ENCODE measurements around the gene OR2K2. TPM values are rescaled to one million over a fixed set of nuclear protein-coding genes. Genes with fewer than 3 reads are reported as not detected.

The OR2K2 gene
- total RNA-seq = not detected

GRCh38 chr9:111330124-111330523 lies at the start of gene OR2K2:
Gene OR2K2, minus strand, starts transcription at chr9:111330224. Its CDS starts 1,791 bp downstream, at chr9:111328433.
- H3K9me3 ChIP-seq (ENCODE audit: control insufficient read depth in 3 of 3, low read length in 3 of 3) = no peaks in the 10 kb centered on the region

GRCh38 chr9:111375817-111376564 lies 46.0 kb upstream of the OR2K2 start:
- H3K27me3 ChIP-seq (ENCODE audit: control insufficient read depth in 3 of 3, insufficient read depth in 3 of 3, low read length in 3 of 3) = no peaks in the 10 kb centered on the region
- H3K4me3 ChIP-seq (ENCODE audit: low read length in 3 of 3) = no peak overlapping the region
- H3K9ac ChIP-seq (ENCODE audit: low read depth in 1 of 3, low read length in 3 of 3) = no peak overlapping the region
- no peaks in the 10 kb centered on the region for H3K9me3 ChIP-seq (ENCODE audit: control insufficient read depth in 3 of 3, low read length in 3 of 3)
- H3K27ac ChIP-seq (ENCODE audit: low read depth, low read length) = no peak overlapping the region
- H3K36me3 ChIP-seq (ENCODE audit: control insufficient read depth in 3 of 3, insufficient read depth in 3 of 3, low read length in 3 of 3) = peaks cover 62 to 91% (median 77%) of the 10 kb centered on the region in 3 donors
- no peaks in the 10 kb centered on the region for H3K4me1 ChIP-seq (ENCODE audit: control insufficient read depth in 3 of 3, insufficient read depth in 3 of 3, low read length in 3 of 3)

More at GRCh38 chr9:111330124-111330523, at the start of gene OR2K2:
- no peak within 1 kb of the TSS for H3K27ac ChIP-seq (ENCODE audit: low read depth, low read length)
- H3K4me1 ChIP-seq (ENCODE audit: control insufficient read depth in 3 of 3, insufficient read depth in 3 of 3, low read length in 3 of 3) = no peaks in the 10 kb centered on the region
- no peaks in the 10 kb centered on the region for H3K36me3 ChIP-seq (ENCODE audit: control insufficient read depth in 3 of 3, insufficient read depth in 3 of 3, low read length in 3 of 3)
- no peak within 1 kb of the TSS for H3K4me3 ChIP-seq (ENCODE audit: low read length in 3 of 3)
- H3K9ac ChIP-seq (ENCODE audit: low read depth in 1 of 3, low read length in 3 of 3) = no peak within 1 kb of the TSS
- H3K27me3 ChIP-seq (ENCODE audit: control insufficient read depth in 3 of 3, insufficient read depth in 3 of 3, low read length in 3 of 3) = peaks cover 0 to 3% (median 0%) of the 10 kb centered on the region in 3 donors

- Histone ChIP-seq H3K36me3 (ENCODE audit: control insufficient read depth in 3 of 3, insufficient read depth in 3 of 3, low read length in 3 of 3) (peaks cover 66 to 93% (median 79%) of the 10 kb centered on the region in 3 donors), H3K4me1 (ENCODE audit: control insufficient read depth in 3 of 3, insufficient read depth in 3 of 3, low read length in 3 of 3) (no peaks in the 10 kb centered on the region), H3K4me3 (ENCODE audit: low read length in 3 of 3) (no peak overlapping the region), H3K9ac (ENCODE audit: low read depth in 1 of 3, low read length in 3 of 3) (no peak overlapping the region), H3K9me3 (ENCODE audit: control insufficient read depth in 3 of 3, low read length in 3 of 3) (no peaks in the 10 kb centered on the region), H3K27me3 (ENCODE audit: control insufficient read depth in 3 of 3, insufficient read depth in 3 of 3, low read length in 3 of 3) (no peaks in the 10 kb centered on the region), H3K27ac (ENCODE audit: low read depth, low read length) (no peak overlapping the region)
These were observed 45.0 kb upstream of the OR2K2 start for GRCh38 chr9:111375062-111375461.

- Histone ChIP-seq H3K4me1 (ENCODE audit: control insufficient read depth in 3 of 3, insufficient read depth in 3 of 3, low read length in 3 of 3) (no peaks in the 10 kb centered on the region), H3K4me3 (ENCODE audit: low read length in 3 of 3) (no peak overlapping the region), H3K27ac (ENCODE audit: low read depth, low read length) (no peak overlapping the region), H3K9me3 (ENCODE audit: control insufficient read depth in 3 of 3, low read length in 3 of 3) (no peaks in the 10 kb centered on the region), H3K27me3 (ENCODE audit: control insufficient read depth in 3 of 3, insufficient read depth in 3 of 3, low read length in 3 of 3) (no peaks in the 10 kb centered on the region), H3K9ac (ENCODE audit: low read depth in 1 of 3, low read length in 3 of 3) (no peak overlapping the region), H3K36me3 (ENCODE audit: control insufficient read depth in 3 of 3, insufficient read depth in 3 of 3, low read length in 3 of 3) (peaks cover 64 to 95% (median 83%) of the 10 kb centered on the region in 3 donors)
These were observed 42.3 kb upstream of the OR2K2 start for GRCh38 chr9:111372297-111372696.

GRCh38 chr9:111366978-111367377 lies 37.0 kb upstream of the OR2K2 start:
- Histone ChIP-seq H3K27ac (ENCODE audit: low read depth, low read length) (no peak overlapping the region), H3K27me3 (ENCODE audit: control insufficient read depth in 3 of 3, insufficient read depth in 3 of 3, low read length in 3 of 3) (no peaks in the 10 kb centered on the region), H3K36me3 (ENCODE audit: control insufficient read depth in 3 of 3, insufficient read depth in 3 of 3, low read length in 3 of 3) (peaks cover 41 to 88% (median 78%) of the 10 kb centered on the region in 3 donors), H3K9me3 (ENCODE audit: control insufficient read depth in 3 of 3, low read length in 3 of 3) (no peaks in the 10 kb centered on the region), H3K9ac (ENCODE audit: low read depth in 1 of 3, low read length in 3 of 3) (no peak overlapping the region), H3K4me3 (ENCODE audit: low read length in 3 of 3) (no peak overlapping the region), H3K4me1 (ENCODE audit: control insufficient read depth in 3 of 3, insufficient read depth in 3 of 3, low read length in 3 of 3) (no peaks in the 10 kb centered on the region)

- Histone ChIP-seq H3K27me3 (ENCODE audit: control insufficient read depth in 3 of 3, insufficient read depth in 3 of 3, low read length in 3 of 3) (no peaks in the 10 kb centered on the region), H3K4me3 (ENCODE audit: low read length in 3 of 3) (no peak overlapping the region), H3K36me3 (ENCODE audit: control insufficient read depth in 3 of 3, insufficient read depth in 3 of 3, low read length in 3 of 3) (peaks cover 11 to 64% (median 48%) of the 10 kb centered on the region in 3 donors), H3K9me3 (ENCODE audit: control insufficient read depth in 3 of 3, low read length in 3 of 3) (no peaks in the 10 kb centered on the region), H3K9ac (ENCODE audit: low read depth in 1 of 3, low read length in 3 of 3) (no peak overlapping the region), H3K27ac (ENCODE audit: low read depth, low read length) (no peak overlapping the region), H3K4me1 (ENCODE audit: control insufficient read depth in 3 of 3, insufficient read depth in 3 of 3, low read length in 3 of 3) (no peaks in the 10 kb centered on the region)
These were observed 32.5 kb upstream of the OR2K2 start for GRCh38 chr9:111362526-111362925.

- Histone ChIP-seq H3K36me3 (ENCODE audit: control insufficient read depth in 3 of 3, insufficient read depth in 3 of 3, low read length in 3 of 3) (peaks cover 9 to 50% (median 36%) of the 10 kb centered on the region in 3 donors), H3K27ac (ENCODE audit: low read depth, low read length) (no peak overlapping the region), H3K27me3 (ENCODE audit: control insufficient read depth in 3 of 3, insufficient read depth in 3 of 3, low read length in 3 of 3) (no peaks in the 10 kb centered on the region), H3K4me3 (ENCODE audit: low read length in 3 of 3) (no peak overlapping the region), H3K9ac (ENCODE audit: low read depth in 1 of 3, low read length in 3 of 3) (no peak overlapping the region), H3K9me3 (ENCODE audit: control insufficient read depth in 3 of 3, low read length in 3 of 3) (no peaks in the 10 kb centered on the region), H3K4me1 (ENCODE audit: control insufficient read depth in 3 of 3, insufficient read depth in 3 of 3, low read length in 3 of 3) (peaks cover 0 to 8% (median 6%) of the 10 kb centered on the region in 3 donors)
These were observed 30.9 kb upstream of the OR2K2 start for GRCh38 chr9:111360881-111361280.

GRCh38 chr9:111356481-111357244 lies 26.6 kb upstream of the OR2K2 start:
- peak overlapping the region in 1 of 3 donors; percentile 31 for H3K4me3 ChIP-seq (ENCODE audit: low read length in 3 of 3)
- no peak overlapping the region for H3K27ac ChIP-seq (ENCODE audit: low read depth, low read length)
- no peak overlapping the region for H3K9ac ChIP-seq (ENCODE audit: low read depth in 1 of 3, low read length in 3 of 3)
- no peaks in the 10 kb centered on the region for H3K27me3 ChIP-seq (ENCODE audit: control insufficient read depth in 3 of 3, insufficient read depth in 3 of 3, low read length in 3 of 3)
- H3K9me3 ChIP-seq (ENCODE audit: control insufficient read depth in 3 of 3, low read length in 3 of 3) = no peaks in the 10 kb centered on the region
- peaks cover 0 to 8% (median 6%) of the 10 kb centered on the region in 3 donors for H3K4me1 ChIP-seq (ENCODE audit: control insufficient read depth in 3 of 3, insufficient read depth in 3 of 3, low read length in 3 of 3)
- peaks cover 0 to 15% (median 11%) of the 10 kb centered on the region in 3 donors for H3K36me3 ChIP-seq (ENCODE audit: control insufficient read depth in 3 of 3, insufficient read depth in 3 of 3, low read length in 3 of 3)

- Histone ChIP-seq H3K9me3 (ENCODE audit: control insufficient read depth in 3 of 3, low read length in 3 of 3) (no peaks in the 10 kb centered on the region), H3K9ac (ENCODE audit: low read depth in 1 of 3, low read length in 3 of 3) (no peak overlapping the region), H3K36me3 (ENCODE audit: control insufficient read depth in 3 of 3, insufficient read depth in 3 of 3, low read length in 3 of 3) (no peaks in the 10 kb centered on the region), H3K27ac (ENCODE audit: low read depth, low read length) (no peak overlapping the region), H3K27me3 (ENCODE audit: control insufficient read depth in 3 of 3, insufficient read depth in 3 of 3, low read length in 3 of 3) (no peaks in the 10 kb centered on the region), H3K4me3 (ENCODE audit: low read length in 3 of 3) (no peak overlapping the region), H3K4me1 (ENCODE audit: control insufficient read depth in 3 of 3, insufficient read depth in 3 of 3, low read length in 3 of 3) (peaks cover 0 to 8% (median 6%) of the 10 kb centered on the region in 3 donors)
These were observed 22.5 kb upstream of the OR2K2 start for GRCh38 chr9:111352545-111352944.

GRCh38 chr9:111350556-111350955 lies 20.5 kb upstream of the OR2K2 start:
- H3K36me3 ChIP-seq (ENCODE audit: control insufficient read depth in 3 of 3, insufficient read depth in 3 of 3, low read length in 3 of 3) = no peaks in the 10 kb centered on the region
- no peak overlapping the region for H3K9ac ChIP-seq (ENCODE audit: low read depth in 1 of 3, low read length in 3 of 3)
- no peaks in the 10 kb centered on the region for H3K27me3 ChIP-seq (ENCODE audit: control insufficient read depth in 3 of 3, insufficient read depth in 3 of 3, low read length in 3 of 3)
- H3K9me3 ChIP-seq (ENCODE audit: control insufficient read depth in 3 of 3, low read length in 3 of 3) = no peaks in the 10 kb centered on the region
- H3K4me1 ChIP-seq (ENCODE audit: control insufficient read depth in 3 of 3, insufficient read depth in 3 of 3, low read length in 3 of 3) = no peaks in the 10 kb centered on the region
- H3K4me3 ChIP-seq (ENCODE audit: low read length in 3 of 3) = no peak overlapping the region
- no peak overlapping the region for H3K27ac ChIP-seq (ENCODE audit: low read depth, low read length)

All from skeletal muscle tissue (tissue), 4 donors.